H1 (cell line): Measurements from ENCODE around the gene DSC3.

Source experiments
- BRCA1 ChIP-seq: IDR thresholded peaks from 2 replicates; pipeline ENCODE4 v1.6.1; 2012; ENCODE audit warnings: low read depth, low read length, improper control_type of control experiment
- CBX5 ChIP-seq: fragments of 300-800, 300-1000 bp; sonication (generic); IDR thresholded peaks from 2 replicates; pipeline ENCODE4 v1.7.1; 2016; ENCODE audit warnings: antibody characterized with exemption, low read length, low read depth
- NANOG ChIP-seq: IDR thresholded peaks from 2 replicates; pipeline ENCODE4 v1.6.1; 2011; ENCODE audit warnings: low read length, low read depth, mild to moderate bottlenecking, inconsistent platforms; ENCODE audit not compliant: insufficient read depth, poor library complexity, severe bottlenecking
- PHF8 ChIP-seq: fragments of 200-600 bp; sonication (generic); conservative IDR thresholded peaks from 2 replicates; pipeline ENCODE4 v1.7.1; 2012; ENCODE audit warnings: low read depth, mild to moderate bottlenecking, inconsistent platforms, low read length, moderate library complexity
- POLR2A ChIP-seq, 2 experiments: IDR thresholded peaks; 1 replicate in 1 of 2; 2 replicates in 1 of 2; pipeline ENCODE4 v1.6.1; 2011; ENCODE audit warnings: low read depth in 2 of 2, low read length in 2 of 2, mild to moderate bottlenecking in 2 of 2; ENCODE audit errors: control extremely low read depth in 1 of 2
- POLR2AphosphoS5 ChIP-seq: IDR thresholded peaks from 2 replicates; pipeline ENCODE4 v1.6.1; 2011; ENCODE audit warnings: low read depth, low read length
- TF ChIP-seq, protein P1 (sequence below), 3 experiments: IDR thresholded peaks; 1 replicate in 2 of 3; 2 replicates in 1 of 3; pipeline versions ENCODE4 v1.5.1 to v1.6.1; 2011; ENCODE audit warnings: low read length in 3 of 3, mild to moderate bottlenecking in 3 of 3, inconsistent platforms in 2 of 3, low read depth in 1 of 3, moderate library complexity in 1 of 3; ENCODE audit not compliant: insufficient read depth in 1 of 3; ENCODE audit errors: control extremely low read depth in 1 of 3
- TF ChIP-seq, protein P2 (sequence below): IDR thresholded peaks from 2 replicates; pipeline ENCODE4 v1.6.1; 2011; ENCODE audit warnings: low read depth, mild to moderate bottlenecking, low read length; ENCODE audit not compliant: insufficient read depth
- TF ChIP-seq, protein P3 (sequence below): IDR thresholded peaks from 2 replicates; pipeline ENCODE4 v1.6.1; 2012; ENCODE audit warnings: inconsistent platforms
- TF ChIP-seq, protein P4 (sequence below): IDR thresholded peaks from 2 replicates; pipeline ENCODE4 v1.6.1; 2012; ENCODE audit warnings: inconsistent platforms

DNA sequence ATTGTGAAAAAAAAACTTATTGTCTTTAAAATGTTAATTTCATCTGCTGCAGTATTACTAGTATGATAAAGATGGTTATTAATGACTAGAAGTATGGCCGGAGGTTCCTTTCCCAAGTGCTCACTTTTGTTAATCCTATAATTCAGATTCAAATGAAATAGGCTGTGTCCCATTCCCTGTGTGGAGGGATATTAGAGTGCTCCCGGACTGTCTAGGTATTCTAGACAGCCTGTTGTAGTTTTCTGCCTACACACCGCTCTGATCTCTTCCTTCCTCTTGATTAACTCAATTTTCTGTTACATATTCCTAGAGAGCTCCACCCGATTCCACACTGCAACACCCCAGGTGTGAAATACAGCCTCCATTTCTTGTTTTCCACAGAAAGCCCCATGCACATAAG, 15.4 kb upstream of the DSC3 start:
- TF ChIP-seq, protein P1, sequence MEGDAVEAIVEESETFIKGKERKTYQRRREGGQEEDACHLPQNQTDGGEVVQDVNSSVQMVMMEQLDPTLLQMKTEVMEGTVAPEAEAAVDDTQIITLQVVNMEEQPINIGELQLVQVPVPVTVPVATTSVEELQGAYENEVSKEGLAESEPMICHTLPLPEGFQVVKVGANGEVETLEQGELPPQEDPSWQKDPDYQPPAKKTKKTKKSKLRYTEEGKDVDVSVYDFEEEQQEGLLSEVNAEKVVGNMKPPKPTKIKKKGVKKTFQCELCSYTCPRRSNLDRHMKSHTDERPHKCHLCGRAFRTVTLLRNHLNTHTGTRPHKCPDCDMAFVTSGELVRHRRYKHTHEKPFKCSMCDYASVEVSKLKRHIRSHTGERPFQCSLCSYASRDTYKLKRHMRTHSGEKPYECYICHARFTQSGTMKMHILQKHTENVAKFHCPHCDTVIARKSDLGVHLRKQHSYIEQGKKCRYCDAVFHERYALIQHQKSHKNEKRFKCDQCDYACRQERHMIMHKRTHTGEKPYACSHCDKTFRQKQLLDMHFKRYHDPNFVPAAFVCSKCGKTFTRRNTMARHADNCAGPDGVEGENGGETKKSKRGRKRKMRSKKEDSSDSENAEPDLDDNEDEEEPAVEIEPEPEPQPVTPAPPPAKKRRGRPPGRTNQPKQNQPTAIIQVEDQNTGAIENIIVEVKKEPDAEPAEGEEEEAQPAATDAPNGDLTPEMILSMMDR (IDR thresholded peaks at IDR 0.05; ENCODE audit: control extremely low read depth in 1 of 3, insufficient read depth in 1 of 3, low read depth in 1 of 3, low read length in 3 of 3) = no peak
- TF ChIP-seq POLR2AphosphoS5 = no peak
- no peak for TF ChIP-seq BRCA1
- TF ChIP-seq, protein P2, sequence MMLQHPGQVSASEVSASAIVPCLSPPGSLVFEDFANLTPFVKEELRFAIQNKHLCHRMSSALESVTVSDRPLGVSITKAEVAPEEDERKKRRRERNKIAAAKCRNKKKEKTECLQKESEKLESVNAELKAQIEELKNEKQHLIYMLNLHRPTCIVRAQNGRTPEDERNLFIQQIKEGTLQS = no peak
- TF ChIP-seq NANOG = no peak
- no peak for TF ChIP-seq POLR2A (IDR thresholded peaks at IDR 0.05; ENCODE audit: control extremely low read depth in 1 of 2, low read depth in 2 of 2, low read length in 2 of 2)
- no peak for TF ChIP-seq CBX5
- no peak for TF ChIP-seq PHF8
- TF ChIP-seq, protein P3, sequence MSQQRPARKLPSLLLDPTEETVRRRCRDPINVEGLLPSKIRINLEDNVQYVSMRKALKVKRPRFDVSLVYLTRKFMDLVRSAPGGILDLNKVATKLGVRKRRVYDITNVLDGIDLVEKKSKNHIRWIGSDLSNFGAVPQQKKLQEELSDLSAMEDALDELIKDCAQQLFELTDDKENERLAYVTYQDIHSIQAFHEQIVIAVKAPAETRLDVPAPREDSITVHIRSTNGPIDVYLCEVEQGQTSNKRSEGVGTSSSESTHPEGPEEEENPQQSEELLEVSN = no peak
- TF ChIP-seq, protein P4, sequence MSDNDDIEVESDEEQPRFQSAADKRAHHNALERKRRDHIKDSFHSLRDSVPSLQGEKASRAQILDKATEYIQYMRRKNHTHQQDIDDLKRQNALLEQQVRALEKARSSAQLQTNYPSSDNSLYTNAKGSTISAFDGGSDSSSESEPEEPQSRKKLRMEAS = no peak
